Inflammatory macrophage treated with lipopolysaccharide for 1 hour (primary cell): ENCODE measurements around the gene SPRN.
"Not testable (repeated sequence)": the region's sequence is repeated elsewhere in the genome, so short reads cannot be mapped to it uniquely, and the experiment has no call there.

Source experiments
- DNase-seq, 2 donors: peaks; one replicate each; pipeline ENCODE4 v3.0.0-alpha.2; 2020 to 2022

Gene SPRN

DNA sequence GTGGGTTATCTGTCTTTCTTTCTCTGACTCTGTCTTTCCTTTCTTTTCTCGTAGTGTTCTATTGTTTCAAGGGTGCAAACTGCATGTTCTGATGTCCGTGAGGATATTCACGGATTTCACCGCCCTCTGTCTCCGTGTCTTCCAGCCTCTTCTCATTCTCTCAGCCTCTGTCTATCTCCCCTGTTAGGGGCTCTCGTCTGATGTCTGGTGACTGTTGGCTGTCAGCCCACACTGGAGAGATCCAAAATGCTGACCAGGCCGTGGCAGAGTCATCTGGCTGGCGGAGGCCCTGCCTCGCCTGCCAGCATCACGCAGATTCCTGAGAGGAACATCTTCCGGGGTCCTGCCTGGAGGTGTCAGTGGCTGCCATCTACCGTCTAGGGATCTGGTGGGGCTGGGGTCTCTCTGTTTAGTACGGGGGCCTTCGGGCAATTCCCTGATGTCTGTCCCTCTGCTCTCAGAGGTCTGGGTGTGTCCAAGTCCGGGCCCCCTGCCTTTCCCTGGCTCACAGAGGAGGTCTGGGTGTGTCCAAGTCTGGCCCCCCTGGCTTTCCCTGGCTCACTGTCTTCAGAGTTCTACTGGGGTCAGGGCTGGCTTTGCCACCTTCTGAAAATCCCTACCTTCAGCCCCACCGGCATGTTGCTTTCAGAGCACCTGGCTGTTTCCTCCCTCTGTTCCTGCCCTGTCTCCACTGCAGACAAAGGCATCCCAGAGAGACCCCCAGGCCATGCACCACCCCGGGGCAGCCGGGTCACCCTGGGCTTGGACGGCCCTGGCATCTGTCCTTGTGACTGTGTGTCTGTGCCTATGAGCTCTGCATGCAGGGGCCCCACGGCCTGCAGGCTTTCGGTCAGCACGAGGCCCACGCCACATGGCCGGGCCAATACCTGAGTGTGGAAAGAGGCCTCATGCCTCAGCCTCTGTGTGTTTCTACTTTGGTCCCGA is 15.4 kb upstream of the SPRN start:
- DNase-seq: no peak

GRCh38 chr10:133438711-133439273 is 14.4 kb upstream of the SPRN start:
- DNase-seq: peak; percentile 14 to 54

- DNase-seq: not testable (repeated sequence)
Observed at GRCh38 chr10:133432789-133433188, 8.4 kb upstream of the SPRN start.

DNA sequence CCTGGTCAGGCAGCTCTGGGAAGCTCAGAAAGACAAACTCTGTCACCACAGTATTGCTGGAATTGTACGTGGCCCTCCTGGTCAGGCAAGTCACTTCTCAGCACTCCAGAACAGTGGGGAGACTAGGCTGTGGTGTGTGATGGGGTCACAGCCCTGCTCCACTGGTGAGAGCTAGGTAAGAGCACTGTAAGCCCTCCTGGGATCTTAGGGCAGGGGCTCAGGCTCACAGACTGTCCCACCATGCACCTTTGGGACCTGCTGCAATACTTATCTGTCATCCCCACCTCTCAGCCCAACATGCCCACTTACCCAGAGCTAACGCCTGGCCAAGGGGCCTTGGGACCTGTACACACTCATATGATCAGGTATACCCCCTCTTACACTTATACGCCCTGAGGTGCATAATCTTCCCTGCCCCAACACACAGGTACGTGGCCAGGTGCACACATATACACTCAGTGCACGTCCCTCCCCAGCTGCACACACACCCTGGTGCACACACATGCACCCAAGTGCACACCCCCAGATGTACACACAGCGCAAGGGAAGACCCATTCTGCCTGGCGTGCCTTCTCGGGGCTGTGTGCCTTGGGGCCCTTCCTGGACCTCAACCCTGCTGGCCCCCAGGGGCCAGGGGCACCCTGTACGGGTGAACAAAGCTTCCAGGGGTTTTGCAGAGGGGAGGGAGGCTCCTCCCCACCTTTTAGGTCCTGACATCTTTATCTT is 7.6 kb upstream of the SPRN start:
- DNase-seq: not testable (repeated sequence)

DNA sequence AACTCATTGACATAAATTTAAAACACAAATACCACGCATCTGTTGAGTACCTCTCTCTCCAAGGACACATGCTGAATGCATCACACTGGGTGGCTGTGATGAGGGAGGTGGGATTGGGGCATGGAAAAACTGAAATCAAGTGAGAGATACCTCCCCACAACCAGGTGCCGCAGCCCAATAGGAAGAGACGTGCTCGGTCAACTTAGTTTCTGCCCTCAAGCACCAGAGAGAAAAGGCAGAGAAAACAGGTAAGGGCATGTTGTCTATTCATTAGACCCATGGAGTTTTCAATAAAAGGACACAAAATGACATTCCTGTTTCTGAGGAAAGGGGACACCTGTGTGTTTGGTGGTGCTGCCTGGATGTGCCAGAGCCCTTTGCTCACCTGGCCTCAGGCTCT is 5.1 kb upstream of the SPRN start:
- DNase-seq: not testable (repeated sequence)

DNA sequence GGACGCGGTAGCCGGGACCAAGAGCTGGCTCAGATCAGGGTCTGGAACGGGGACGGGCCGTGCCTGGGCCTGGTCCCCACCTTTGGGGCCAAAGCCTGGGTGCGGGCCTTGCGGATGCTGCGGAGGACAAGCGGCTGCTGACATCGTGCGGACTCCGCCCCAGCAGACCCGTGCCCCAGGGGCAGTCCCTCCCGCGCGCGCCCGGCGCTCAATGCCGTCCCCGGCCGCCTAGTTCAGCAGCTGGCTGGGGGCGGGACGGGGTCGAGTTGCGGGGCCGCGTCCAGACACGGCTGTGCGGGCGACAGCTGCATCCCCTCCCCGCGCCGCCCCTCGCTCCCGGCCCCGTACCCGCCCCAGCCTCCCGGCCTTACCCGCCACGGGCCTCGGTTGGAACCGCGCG is 323 bp downstream of the SPRN start:
- not testable (repeated sequence) for DNase-seq

DNA sequence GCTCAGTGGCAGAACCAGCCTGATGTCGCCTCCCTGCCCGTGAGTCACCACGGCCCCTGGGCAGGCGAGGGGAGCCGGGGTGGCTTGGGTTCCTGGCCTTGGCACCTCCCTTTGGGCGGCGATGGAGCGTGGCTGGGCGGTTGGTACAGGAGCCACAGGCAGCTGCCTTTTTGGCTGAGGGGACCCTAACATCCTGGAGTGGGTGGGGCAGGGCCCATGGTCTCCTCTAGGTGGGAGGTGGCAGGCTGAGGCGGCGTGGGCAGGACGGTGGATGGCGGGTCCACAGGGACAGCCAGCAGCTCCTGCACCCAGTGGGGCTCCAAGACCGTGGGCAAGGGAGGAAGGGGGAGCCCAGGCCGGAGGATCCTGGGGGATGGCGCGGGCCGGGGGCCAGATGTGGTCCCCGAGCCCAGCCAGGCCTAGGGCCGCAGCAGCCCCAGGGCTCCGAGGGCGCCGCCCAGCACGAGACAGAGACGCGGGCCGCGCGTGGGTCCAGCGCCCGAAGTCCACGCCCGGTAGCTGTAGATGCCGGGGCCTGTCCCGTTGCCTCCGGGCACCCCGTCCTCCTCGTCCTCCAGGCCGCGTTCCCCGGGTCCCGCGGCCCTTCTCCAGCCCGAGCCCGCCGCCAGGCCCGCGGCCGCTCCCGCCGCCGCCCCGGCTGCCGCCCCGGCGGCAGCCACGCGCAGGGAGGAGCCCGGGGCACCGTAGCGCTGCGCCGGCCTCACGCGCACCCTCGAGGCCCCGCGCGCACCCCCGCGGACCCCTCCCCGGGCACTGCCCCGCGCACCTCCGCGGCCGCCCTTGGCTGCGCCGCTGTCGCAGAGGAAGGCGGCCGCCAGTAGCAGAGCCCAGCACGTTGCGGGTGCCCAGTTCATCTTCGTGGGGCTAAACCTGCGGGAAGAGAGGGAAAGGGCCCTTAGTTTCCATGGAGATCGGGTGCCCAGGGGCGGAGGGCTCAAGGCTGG is 1.3 kb downstream of the SPRN start:
- DNase-seq: no peak

DNA sequence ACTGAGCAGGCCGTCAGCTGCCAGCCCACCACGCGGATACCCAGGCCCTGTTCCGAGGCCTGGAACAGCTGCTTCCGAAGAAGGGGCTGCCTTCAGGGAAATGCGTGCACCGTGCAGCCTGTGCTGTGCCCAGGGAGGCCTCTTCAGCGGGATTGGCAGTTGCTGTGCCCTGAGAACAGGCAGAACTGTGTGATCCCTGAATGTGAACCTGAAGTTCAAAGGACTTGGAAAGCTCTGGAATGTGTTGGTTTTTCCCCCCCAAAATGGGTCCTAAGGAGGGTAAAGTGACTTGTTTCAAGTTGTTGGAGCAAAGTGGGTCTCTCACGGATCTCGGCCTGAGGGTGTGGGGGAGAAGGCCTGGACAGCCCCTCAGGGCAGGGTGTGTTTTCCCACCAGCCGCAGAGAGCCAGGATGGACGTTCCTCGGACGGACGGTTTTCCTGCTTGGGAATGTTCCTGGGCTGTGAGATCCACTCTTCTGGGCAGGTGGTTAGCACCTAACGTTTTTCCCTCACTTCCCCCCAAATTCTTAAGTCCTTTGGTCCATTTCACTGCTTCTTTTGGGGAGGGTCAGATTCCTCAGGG is 2.1 kb downstream of the SPRN start:
- no peak for DNase-seq

- DNase-seq: no peak
Observed at GRCh38 chr10:133421336-133422222, 2.8 kb downstream of the SPRN start.

DNA sequence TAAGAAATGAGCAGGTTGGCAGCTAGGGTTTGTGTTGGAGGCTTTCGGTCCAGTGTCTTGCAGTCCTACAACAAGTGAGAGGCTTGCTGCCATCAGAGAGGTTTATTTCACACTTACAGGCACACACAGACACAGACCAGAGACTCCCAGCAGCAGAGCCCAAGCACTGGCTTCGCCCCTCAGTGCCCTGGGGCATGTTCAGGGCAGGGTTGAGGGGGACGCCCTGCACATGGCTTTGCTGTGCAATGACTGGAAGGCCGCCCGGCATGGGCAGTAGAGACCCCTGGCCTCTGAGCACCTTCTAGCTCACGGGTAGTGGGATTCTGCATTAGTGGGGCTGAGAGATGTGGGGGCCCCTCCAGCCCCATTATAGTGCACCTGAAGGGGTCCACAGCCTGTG is 3.8 kb downstream of the SPRN start:
- DNase-seq: no peak

DNA sequence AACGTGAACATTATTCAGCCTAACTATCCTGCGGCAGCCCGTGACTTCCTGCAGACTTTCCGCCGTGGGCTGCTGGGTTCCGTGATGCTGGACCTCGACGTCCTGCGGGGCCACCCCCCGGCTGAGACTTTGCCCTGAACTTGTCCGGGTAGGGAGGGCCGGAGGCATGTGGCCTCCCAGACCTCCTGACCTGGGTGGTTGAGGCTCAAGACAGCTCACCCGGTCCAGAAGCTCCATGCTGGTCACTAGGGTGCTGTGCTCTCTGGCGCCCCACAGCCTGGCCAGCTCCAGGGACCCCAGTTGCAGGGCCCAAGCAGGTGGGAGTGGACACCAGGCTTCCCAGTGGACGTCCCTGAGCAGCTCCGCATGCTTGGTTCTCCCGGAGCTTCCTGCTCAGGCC is 4.4 kb downstream of the SPRN start:
- DNase-seq: no peak

- no peak for DNase-seq
Observed at GRCh38 chr10:133419211-133419950, 5.0 kb downstream of the SPRN start.

- no peak for DNase-seq
Observed at GRCh38 chr10:133418289-133418993, 6.0 kb downstream of the SPRN start.

DNA sequence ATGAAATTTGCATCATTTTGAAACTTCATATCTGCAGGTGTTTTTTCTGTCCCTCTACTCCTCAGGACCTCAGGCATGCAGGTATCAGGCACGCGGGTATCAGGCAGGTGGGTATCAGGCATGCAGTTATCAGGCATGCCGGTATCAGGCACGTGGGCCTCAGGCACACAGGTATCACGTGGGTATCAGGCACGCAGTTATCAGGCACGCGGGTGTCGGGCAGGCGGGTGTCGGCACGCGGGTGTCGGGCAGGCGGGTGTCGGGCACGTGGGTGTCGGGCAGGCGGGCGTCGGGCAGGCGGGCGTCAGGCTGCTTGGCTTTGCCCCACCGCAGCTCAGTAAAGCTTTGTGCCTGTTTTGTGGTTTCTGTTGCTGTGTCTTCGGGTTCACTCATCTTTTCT is 8.7 kb downstream of the SPRN start:
- DNase-seq: no peak

DNA sequence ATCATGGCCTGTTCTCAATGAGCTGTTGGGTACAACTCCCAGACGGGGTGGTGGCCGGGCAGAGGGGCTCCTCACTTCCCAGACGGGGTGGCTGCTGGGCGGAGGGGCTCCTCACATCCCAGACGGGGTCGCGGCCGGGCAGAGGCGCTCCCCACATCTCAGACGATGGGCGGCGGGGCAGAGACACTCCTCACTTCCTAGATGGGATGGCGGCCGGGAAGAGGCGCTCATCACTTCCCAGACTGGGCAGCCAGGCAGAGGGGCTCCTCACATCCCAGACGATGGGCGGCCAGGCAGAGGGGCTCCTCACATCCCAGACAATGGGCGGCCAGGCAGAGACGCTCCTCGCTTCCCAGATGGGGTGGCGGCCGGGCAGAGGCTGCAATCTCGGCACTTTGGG is 10.0 kb downstream of the SPRN start:
- DNase-seq: not testable (repeated sequence)

GRCh38 chr10:133412381-133412711 is 12.1 kb downstream of the SPRN start:
- DNase-seq: no peak

DNA sequence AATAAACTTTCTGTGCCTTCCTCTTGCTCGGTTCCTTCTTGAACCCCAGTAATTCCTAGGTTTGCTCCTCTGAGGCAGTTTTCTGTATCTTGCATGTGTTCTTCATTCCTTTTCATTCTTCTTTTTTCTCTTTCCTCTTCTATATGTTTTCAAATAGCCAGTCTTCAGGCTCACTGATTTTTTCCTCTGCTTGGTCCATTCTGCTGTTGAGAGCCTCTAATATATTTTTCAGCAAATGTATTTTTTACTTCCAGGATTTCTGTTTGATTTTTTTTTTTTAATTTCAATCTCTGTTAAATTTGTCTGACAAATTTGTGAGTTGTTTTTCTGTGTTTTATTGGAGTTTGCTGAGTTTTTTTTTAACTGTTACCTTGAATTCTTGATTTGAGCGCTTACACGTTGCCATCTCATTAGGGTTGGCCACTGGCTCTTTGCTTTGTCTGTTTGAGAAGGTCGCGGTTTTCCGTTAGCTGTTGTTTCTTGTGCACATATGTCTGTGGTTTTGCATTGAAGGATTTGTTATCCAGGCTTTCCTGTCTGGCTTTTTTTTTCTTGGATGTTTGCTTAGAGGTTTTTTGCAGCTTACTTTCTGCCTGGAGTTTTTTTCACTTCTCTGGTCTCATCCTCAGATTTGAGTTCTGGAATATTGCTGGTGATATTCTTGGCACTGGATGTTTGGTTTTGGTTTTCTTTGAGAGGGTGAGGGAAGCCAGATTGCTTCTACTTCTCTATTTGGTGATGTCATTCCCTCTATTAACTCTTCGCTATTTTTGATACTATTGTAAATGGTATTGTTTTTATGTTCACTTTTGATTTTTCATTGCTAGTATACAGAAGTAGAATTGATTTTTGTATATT is 12.7 kb downstream of the SPRN start:
- DNase-seq: no peak

- no peak for DNase-seq
Observed at GRCh38 chr10:133405844-133406527, 18.4 kb downstream of the SPRN start.
